Effector CD4-positive, alpha-beta T cell (primary cell): Measurements from ENCODE around the gene DKC1.

ENCODE experiments used
- DNase-seq: peaks from one replicate; pipeline ENCODE4 v3.0.0-alpha.2; 2020

DKC1 gene

GRCh38 chrX:154738011-154738738, 24.5 kb upstream of the DKC1 start:
- DNase-seq: no peak

- no peak for DNase-seq
These were observed 22.7 kb upstream of the DKC1 start for GRCh38 chrX:154739952-154740465.

- no peak for DNase-seq
These were observed 20.1 kb upstream of the DKC1 start for GRCh38 chrX:154742613-154743012.

GRCh38 chrX:154748712-154749339, 13.8 kb upstream of the DKC1 start:
- DNase-seq: peak; percentile 36

- no peak for DNase-seq
These were observed 12.8 kb upstream of the DKC1 start for GRCh38 chrX:154749856-154750255.

GRCh38 chrX:154750301-154751202, 12.1 kb upstream of the DKC1 start, which contains the start of gene GAB3:
Gene GAB3, minus strand, starts transcription at chrX:154751077. Its CDS starts 52 bp downstream, at chrX:154751025.
- peak; percentile 21 for DNase-seq

GRCh38 chrX:154751203-154751668, 11.4 kb upstream of the DKC1 start:
- DNase-seq: no peak

- DNase-seq: no peak
These were observed 10.9 kb upstream of the DKC1 start for GRCh38 chrX:154751669-154752271.

- DNase-seq: no peak
These were observed 4.0 kb upstream of the DKC1 start for GRCh38 chrX:154758696-154759095.

GRCh38 chrX:154761977-154762536, 607 bp upstream of the DKC1 start:
- DNase-seq: no peak

- no peak for DNase-seq
These were observed 12.0 kb downstream of the DKC1 start for GRCh38 chrX:154774622-154775021.

GRCh38 chrX:154775419-154776349, 13.0 kb downstream of the DKC1 start:
- no peak for DNase-seq

GRCh38 chrX:154776753-154777152, 14.1 kb downstream of the DKC1 start:
- DNase-seq: no peak

GRCh38 chrX:154779261-154779660, 16.6 kb downstream of the DKC1 start:
- DNase-seq: no peak

GRCh38 chrX:154780968-154781367, 18.3 kb downstream of the DKC1 start:
- DNase-seq: no peak

- no peak for DNase-seq
These were observed 21.7 kb downstream of the DKC1 start for GRCh38 chrX:154784149-154784995.

GRCh38 chrX:154785716-154786115, 23.1 kb downstream of the DKC1 start:
- no peak for DNase-seq

- no peak for DNase-seq
These were observed 28.8 kb downstream of the DKC1 start for GRCh38 chrX:154791467-154791866.

- no peak for DNase-seq
These were observed 29.3 kb downstream of the DKC1 start for GRCh38 chrX:154791939-154792338.
